ENCODE measurements around the gene MROH7.

- TF ChIP-seq POLR2A (IDR thresholded peaks at IDR 0.05), result no peak
- no peak for TF ChIP-seq CTCF (IDR thresholded peaks at IDR 0.05)
- TF ChIP-seq EP300 (IDR thresholded peaks at IDR 0.05), result no peak
These were observed 4.5 kb downstream of the MROH7 start for GRCh38 chr1:54645806-54646676.
